GM12878 (cell line): ENCODE data around the gene IGSF6. TPM values are rescaled to one million over a fixed set of nuclear protein-coding genes. Genes with fewer than 3 reads are reported as not detected.

Experiments used
- CUX1 ChIP-seq: IDR thresholded peaks from 2 replicates; pipeline ENCODE4 v1.6.1; 2012; ENCODE audit warnings: improper control_type of control experiment, low read depth, low read length; ENCODE audit not compliant: insufficient replicate concordance
- E4F1 ChIP-seq: fragments of 450-650 bp; IDR thresholded peaks from 2 replicates; pipeline ENCODE4 v1.6.1; 2018; ENCODE audit warnings: borderline replicate concordance, mild to moderate bottlenecking; ENCODE audit not compliant: partially characterized antibody
- HDAC2 ChIP-seq: fragments of 200-600 bp; sonication (generic); IDR thresholded peaks from 2 replicates; pipeline ENCODE4 v1.6.1; 2017
- SMC3 ChIP-seq: IDR thresholded peaks from 2 replicates; pipeline ENCODE4 v1.6.1; 2011; ENCODE audit warnings: low read length, improper control_type of control experiment, borderline replicate concordance
- TAF1 ChIP-seq: IDR thresholded peaks from 2 replicates; pipeline ENCODE4 v1.6.1; 2011; ENCODE audit warnings: mild to moderate bottlenecking, low read depth, low read length, borderline replicate concordance
- ZBTB11 ChIP-seq: fragments of 450-650 bp; formaldehyde crosslinking; IDR thresholded peaks from 2 replicates; pipeline ENCODE4 v1.5.0; 2022; ENCODE audit warnings: mild to moderate bottlenecking, missing genetic modification characterization
- ZBTB33 ChIP-seq: fragments of 450-650 bp; IDR thresholded peaks from 2 replicates; pipeline ENCODE4 v1.6.1; 2017; ENCODE audit warnings: mild to moderate bottlenecking
- ZNF274 ChIP-seq: IDR thresholded peaks from one replicate; pipeline ENCODE4 v1.8.0; 2011; ENCODE audit not compliant: insufficient read length, insufficient read depth
- ZZZ3 ChIP-seq: IDR thresholded peaks from 2 replicates; pipeline ENCODE4 v1.6.1; 2011; ENCODE audit warnings: low read depth; ENCODE audit not compliant: control insufficient read depth, insufficient read length
- polyA plus RNA-seq, 11 experiments: library from polyadenylated mRNA; depleted of rRNA in 4 of 11; unstranded in 6 of 11; stranded (reverse) in 5 of 11; fragments of >200 nt; fragmentation: Nextera tagmentation in 4 of 11; fragmentation: Illumina TruSeq in 1 of 11; extraction: Ambion mirVana in 4 of 11; extraction: Trizol in 1 of 11; gene quantifications; 1 replicate in 1 of 11; 2 replicates in 10 of 11; pipeline versions ENCODE4 v1.2.1 to v1.2.3, GENCODE V29; 2011 to 2016; ENCODE audit warnings: inconsistent platforms in 2 of 11, missing spikeins in 2 of 11, low read depth in 1 of 11
- total RNA-seq, 4 experiments: library from RNA; depleted of rRNA in 3 of 4; stranded (reverse); fragments of >200 nt in 3 of 4; fragmentation: Illumina TruSeq in 1 of 4; extraction: Trizol in 1 of 4; gene quantifications; 2 replicates each; pipeline versions ENCODE4 v1.2.1 to v1.2.3, GENCODE V29; 2013 to 2021

IGSF6 gene
- total and polyA plus RNA-seq, 10 of the 15 experiments (the other 5 are each of a cell fraction or from before 2014, with no cell fraction given), result 0.32 to 1.2 (median 0.72) TPM

- TF ChIP-seq CUX1, result no peak
- no peak for TF ChIP-seq ZZZ3
- no peak for TF ChIP-seq ZNF274
- no peak for TF ChIP-seq TAF1
- no peak for TF ChIP-seq SMC3
- no peak for TF ChIP-seq HDAC2
- no peak for TF ChIP-seq ZBTB33
- no peak for TF ChIP-seq E4F1
- TF ChIP-seq ZBTB11, result no peak
- TF ChIP-seq, all 136 proteins: peak for 0
These were observed 9.5 kb downstream of the IGSF6 start (continued) for GRCh38 chr16:21642861-21643260.
